Measurements from ENCODE around the gene ANKRD39. TPM values are rescaled to one million over a fixed set of nuclear protein-coding genes. Genes with fewer than 3 reads are reported as not detected.
"Not testable (repeated sequence)": the region's sequence is repeated elsewhere in the genome, so short reads cannot be mapped to it uniquely, and the experiment has no call there.

The ANKRD39 gene
- total RNA-seq, 1 experiment from 2014 or later, result 25.3 TPM

GRCh38 chr2:96808176-96808837 lies 49.5 kb downstream of the ANKRD39 start:
- CTCF ChIA-PET, result no interaction called here
- BruUV-seq (replicated peaks), result no TSS peak

DNA sequence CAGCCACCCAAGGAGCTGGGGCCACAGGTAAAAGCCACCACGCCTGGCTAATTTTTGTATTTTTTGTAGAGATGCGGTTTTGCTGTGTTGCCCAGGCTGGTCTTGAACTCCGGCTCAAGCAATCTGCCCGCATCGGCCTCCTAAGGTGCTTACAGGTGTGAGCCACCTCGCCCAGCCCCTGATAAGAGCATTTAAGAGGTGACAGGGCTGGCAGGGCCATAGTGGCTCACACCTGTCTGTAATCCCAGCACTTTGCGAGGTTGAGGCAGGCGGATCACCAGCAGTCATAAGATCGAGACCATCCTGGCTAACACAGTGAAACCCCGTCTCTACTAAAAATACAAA lies 50.7 kb downstream of the ANKRD39 start:
- H3K9me3 ChIP-seq (ENCODE audit: low read depth, low read length, poor library complexity, severe bottlenecking), result no peaks in the 10 kb centered on the region
- no TSS peak for BruUV-seq (replicated peaks)
- H3K36me3 ChIP-seq (ENCODE audit: insufficient read depth, low read length, poor library complexity, severe bottlenecking), result no peaks in the 10 kb centered on the region
- POLR2A ChIA-PET (ENCODE audit: low non-redundant PET), result no interaction called here
- no peak for DNase-seq (ENCODE audit: low spot score)
- CTCF ChIA-PET, result interaction anchor here (0.6 kb wide), 1 partner anchor 47 kb away, joined by 5 read pairs; no protein-coding TSS in a partner anchor
- peaks cover 12% of the 10 kb centered on the region for H3K4me1 ChIP-seq (ENCODE audit: insufficient read depth, low read length, poor library complexity, severe bottlenecking)
- TF ChIP-seq EZH2 (IDR thresholded peaks at IDR 0.05; ENCODE audit: borderline replicate concordance, low read depth, low read length, poor library complexity, severe bottlenecking), result no peak
- TF ChIP-seq, protein P1, sequence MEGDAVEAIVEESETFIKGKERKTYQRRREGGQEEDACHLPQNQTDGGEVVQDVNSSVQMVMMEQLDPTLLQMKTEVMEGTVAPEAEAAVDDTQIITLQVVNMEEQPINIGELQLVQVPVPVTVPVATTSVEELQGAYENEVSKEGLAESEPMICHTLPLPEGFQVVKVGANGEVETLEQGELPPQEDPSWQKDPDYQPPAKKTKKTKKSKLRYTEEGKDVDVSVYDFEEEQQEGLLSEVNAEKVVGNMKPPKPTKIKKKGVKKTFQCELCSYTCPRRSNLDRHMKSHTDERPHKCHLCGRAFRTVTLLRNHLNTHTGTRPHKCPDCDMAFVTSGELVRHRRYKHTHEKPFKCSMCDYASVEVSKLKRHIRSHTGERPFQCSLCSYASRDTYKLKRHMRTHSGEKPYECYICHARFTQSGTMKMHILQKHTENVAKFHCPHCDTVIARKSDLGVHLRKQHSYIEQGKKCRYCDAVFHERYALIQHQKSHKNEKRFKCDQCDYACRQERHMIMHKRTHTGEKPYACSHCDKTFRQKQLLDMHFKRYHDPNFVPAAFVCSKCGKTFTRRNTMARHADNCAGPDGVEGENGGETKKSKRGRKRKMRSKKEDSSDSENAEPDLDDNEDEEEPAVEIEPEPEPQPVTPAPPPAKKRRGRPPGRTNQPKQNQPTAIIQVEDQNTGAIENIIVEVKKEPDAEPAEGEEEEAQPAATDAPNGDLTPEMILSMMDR (conservative IDR thresholded peaks at IDR 0.05; ENCODE audit: low read depth, low read length), result no peak
- H3K27ac ChIP-seq (ENCODE audit: low read depth, low read length, poor library complexity, severe bottlenecking), result peak overlapping the region; percentile 42
- H3K4me3 ChIP-seq (ENCODE audit: low read depth, low read length, poor library complexity, severe bottlenecking), result no peak overlapping the region
- intact Hi-C loops (cut with micrococcal nuclease; ENCODE audit: unreplicated experiment), result no loop called here
- no peaks in the 10 kb centered on the region for H3K27me3 ChIP-seq (replicated peaks; ENCODE audit: insufficient read depth, low read depth, low read length, poor library complexity)

More at GRCh38 chr2:96808176-96808837, 49.5 kb downstream of the ANKRD39 start:
- no peak for TF ChIP-seq EZH2 (IDR thresholded peaks at IDR 0.05; ENCODE audit: borderline replicate concordance, low read depth, low read length, poor library complexity, severe bottlenecking)
- TF ChIP-seq, protein P1 (conservative IDR thresholded peaks at IDR 0.05; ENCODE audit: low read depth, low read length), result no peak
- Histone ChIP-seq H3K4me3 (ENCODE audit: low read depth, low read length, poor library complexity, severe bottlenecking) (no peak overlapping the region), H3K27ac (ENCODE audit: low read depth, low read length, poor library complexity, severe bottlenecking) (no peak overlapping the region), H3K9me3 (ENCODE audit: low read depth, low read length, poor library complexity, severe bottlenecking) (no peaks in the 10 kb centered on the region), H3K36me3 (ENCODE audit: insufficient read depth, low read length, poor library complexity, severe bottlenecking) (no peaks in the 10 kb centered on the region), H3K27me3 (replicated peaks; ENCODE audit: insufficient read depth, low read depth, low read length, poor library complexity) (no peaks in the 10 kb centered on the region), H3K4me1 (ENCODE audit: insufficient read depth, low read length, poor library complexity, severe bottlenecking) (peaks cover 12% of the 10 kb centered on the region)
- intact Hi-C loops (cut with micrococcal nuclease; ENCODE audit: unreplicated experiment), result no loop called here
- POLR2A ChIA-PET (ENCODE audit: low non-redundant PET), result interaction anchor here (0.7 kb wide), 1 partner anchor 30 kb away, joined by 3 read pairs; no protein-coding TSS in a partner anchor
- no peak for DNase-seq (ENCODE audit: low spot score)

- H3K27me3 ChIP-seq (replicated peaks; ENCODE audit: insufficient read depth, low read depth, low read length, poor library complexity), result no peaks in the 10 kb centered on the region
- BruUV-seq (replicated peaks), result no TSS peak
- DNase-seq (ENCODE audit: low spot score), result peak; percentile 61
- H3K9me3 ChIP-seq (ENCODE audit: low read depth, low read length, poor library complexity, severe bottlenecking), result no peaks in the 10 kb centered on the region
- TF ChIP-seq, protein P1 (conservative IDR thresholded peaks at IDR 0.05; ENCODE audit: low read depth, low read length), result no peak
- no peak for TF ChIP-seq EZH2 (IDR thresholded peaks at IDR 0.05; ENCODE audit: borderline replicate concordance, low read depth, low read length, poor library complexity, severe bottlenecking)
- H3K36me3 ChIP-seq (ENCODE audit: insufficient read depth, low read length, poor library complexity, severe bottlenecking), result no peaks in the 10 kb centered on the region
- peaks cover 12% of the 10 kb centered on the region for H3K4me1 ChIP-seq (ENCODE audit: insufficient read depth, low read length, poor library complexity, severe bottlenecking)
- intact Hi-C loops (cut with micrococcal nuclease; ENCODE audit: unreplicated experiment), result no loop called here
- CTCF ChIA-PET, result interaction anchor here (0.6 to 0.7 kb wide), 2 partner anchors 10 to 46 kb away, joined by 5 to 6 read pairs; partner anchors contain the start of gene CNNM3
- POLR2A ChIA-PET (ENCODE audit: low non-redundant PET), result no interaction called here
- no peak overlapping the region for H3K4me3 ChIP-seq (ENCODE audit: low read depth, low read length, poor library complexity, severe bottlenecking)
- peak overlapping the region; percentile 42 for H3K27ac ChIP-seq (ENCODE audit: low read depth, low read length, poor library complexity, severe bottlenecking)
Measured at GRCh38 chr2:96806468-96807126, 51.2 kb downstream of the ANKRD39 start.

- H3K36me3 ChIP-seq (ENCODE audit: insufficient read depth, low read length, poor library complexity, severe bottlenecking); H3K4me3 ChIP-seq (ENCODE audit: low read depth, low read length, poor library complexity, severe bottlenecking); H3K9me3 ChIP-seq (ENCODE audit: low read depth, low read length, poor library complexity, severe bottlenecking); POLR2A ChIA-PET (ENCODE audit: low non-redundant PET); DNase-seq (ENCODE audit: low spot score); intact Hi-C loops (cut with micrococcal nuclease; ENCODE audit: unreplicated experiment); BruUV-seq (replicated peaks); H3K27me3 ChIP-seq (replicated peaks; ENCODE audit: insufficient read depth, low read depth, low read length, poor library complexity): not testable (repeated sequence)
- peak overlapping the region; percentile 42 for H3K27ac ChIP-seq (ENCODE audit: low read depth, low read length, poor library complexity, severe bottlenecking)
- CTCF ChIA-PET, result interaction anchor here (0.7 kb wide), 1 partner anchor 10 kb away, joined by 6 read pairs; the partner anchor contains the start of gene CNNM3
- H3K4me1 ChIP-seq (ENCODE audit: insufficient read depth, low read length, poor library complexity, severe bottlenecking), result peaks cover 12% of the 10 kb centered on the region
Measured at GRCh38 chr2:96805946-96806345, 51.9 kb downstream of the ANKRD39 start.

Data from A673 (cell line).